D721Med (cell line): ENCODE measurements around the gene PFAS.

Source experiments
- DNase-seq: peaks from one replicate; pipeline ENCODE4 v3.0.0; 2011; ENCODE audit warnings: low spot score; ENCODE audit not compliant: insufficient read length
- FAIRE-seq: peaks from 2 replicates; lab custom pipeline; 2011; peaks lifted over from hg19 to GRCh38; lab: Jason Lieb, UNC
- TF ChIP-seq, protein P1 (sequence below): IDR thresholded peaks from 2 replicates; pipeline ENCODE4 v1.5.1; 2012; ENCODE audit warnings: mild to moderate bottlenecking, control low read depth; ENCODE audit not compliant: insufficient read depth; ENCODE audit errors: missing control alignments

Gene PFAS

DNA sequence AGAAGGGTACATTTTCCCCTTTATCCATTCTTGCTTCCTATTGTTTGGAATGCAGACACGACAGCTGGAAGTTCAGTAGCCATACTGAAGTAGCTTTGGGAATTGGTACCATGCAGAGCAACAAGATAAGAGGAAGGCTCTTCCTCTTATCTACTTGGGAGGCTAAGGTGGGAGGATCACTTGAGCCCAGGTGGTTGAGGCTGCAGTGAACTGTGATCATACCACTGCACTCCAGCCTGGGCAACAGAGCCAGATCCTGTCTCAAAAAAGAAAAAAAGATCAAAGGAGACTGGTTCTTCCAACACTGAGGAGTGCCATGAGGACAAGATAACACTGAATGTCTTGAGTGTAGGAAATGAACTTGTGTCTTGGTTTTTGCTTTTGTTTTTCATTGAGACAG lies 23.3 kb downstream of the PFAS start:
- TF ChIP-seq, protein P1, sequence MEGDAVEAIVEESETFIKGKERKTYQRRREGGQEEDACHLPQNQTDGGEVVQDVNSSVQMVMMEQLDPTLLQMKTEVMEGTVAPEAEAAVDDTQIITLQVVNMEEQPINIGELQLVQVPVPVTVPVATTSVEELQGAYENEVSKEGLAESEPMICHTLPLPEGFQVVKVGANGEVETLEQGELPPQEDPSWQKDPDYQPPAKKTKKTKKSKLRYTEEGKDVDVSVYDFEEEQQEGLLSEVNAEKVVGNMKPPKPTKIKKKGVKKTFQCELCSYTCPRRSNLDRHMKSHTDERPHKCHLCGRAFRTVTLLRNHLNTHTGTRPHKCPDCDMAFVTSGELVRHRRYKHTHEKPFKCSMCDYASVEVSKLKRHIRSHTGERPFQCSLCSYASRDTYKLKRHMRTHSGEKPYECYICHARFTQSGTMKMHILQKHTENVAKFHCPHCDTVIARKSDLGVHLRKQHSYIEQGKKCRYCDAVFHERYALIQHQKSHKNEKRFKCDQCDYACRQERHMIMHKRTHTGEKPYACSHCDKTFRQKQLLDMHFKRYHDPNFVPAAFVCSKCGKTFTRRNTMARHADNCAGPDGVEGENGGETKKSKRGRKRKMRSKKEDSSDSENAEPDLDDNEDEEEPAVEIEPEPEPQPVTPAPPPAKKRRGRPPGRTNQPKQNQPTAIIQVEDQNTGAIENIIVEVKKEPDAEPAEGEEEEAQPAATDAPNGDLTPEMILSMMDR = no peak
- FAIRE-seq (no peak), DNase-seq (no peak)

DNA sequence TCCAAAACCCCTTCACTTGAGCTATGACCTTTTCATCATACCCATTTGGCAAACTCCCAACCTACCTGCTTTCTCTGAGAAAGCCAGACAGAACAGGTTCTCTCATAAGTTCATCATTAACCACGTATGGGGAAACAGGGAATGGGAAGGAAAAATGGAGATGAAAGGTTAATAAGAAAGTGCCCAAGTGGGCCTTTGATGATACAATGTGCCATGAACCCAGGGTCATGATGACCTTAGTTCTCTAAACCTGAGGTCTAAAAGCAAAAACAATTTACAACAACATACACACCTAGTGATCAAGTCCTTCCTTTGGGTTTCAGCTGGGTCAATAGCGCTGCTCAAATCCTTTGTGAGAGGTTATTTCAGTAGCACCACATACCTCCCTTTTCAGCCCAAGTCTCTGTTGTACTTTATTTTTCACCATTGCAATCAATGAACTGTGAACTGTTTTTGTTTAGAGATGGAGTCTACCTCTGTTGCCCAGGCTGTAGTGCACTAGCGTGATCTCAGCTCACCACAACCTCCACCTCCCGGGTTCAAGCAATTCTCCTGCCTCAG lies 24.9 kb downstream of the PFAS start:
- TF ChIP-seq, protein P1 = no peak
- FAIRE-seq = no peak
- no peak for DNase-seq

DNA sequence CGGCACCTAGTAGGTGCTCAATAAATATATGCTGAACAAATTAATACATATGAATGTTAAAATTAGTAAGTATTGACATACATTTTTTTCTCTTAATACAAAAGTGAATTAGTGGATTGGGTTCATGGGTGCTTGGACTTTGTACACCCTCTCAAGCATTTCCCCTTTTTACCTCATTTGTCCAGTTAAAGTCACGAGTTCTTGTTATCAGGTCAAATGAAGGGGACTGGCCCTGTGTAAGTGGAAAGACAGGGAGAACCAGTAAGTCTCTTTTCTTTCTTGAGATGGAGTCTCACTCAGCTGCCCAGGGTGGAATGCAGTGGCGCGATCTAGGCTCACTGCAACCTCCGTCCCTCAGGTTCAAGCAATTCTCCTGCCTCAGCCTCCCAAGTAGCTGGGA lies 25.7 kb downstream of the PFAS start:
- FAIRE-seq = no peak
- TF ChIP-seq, protein P1 = no peak
- no peak for DNase-seq

DNA sequence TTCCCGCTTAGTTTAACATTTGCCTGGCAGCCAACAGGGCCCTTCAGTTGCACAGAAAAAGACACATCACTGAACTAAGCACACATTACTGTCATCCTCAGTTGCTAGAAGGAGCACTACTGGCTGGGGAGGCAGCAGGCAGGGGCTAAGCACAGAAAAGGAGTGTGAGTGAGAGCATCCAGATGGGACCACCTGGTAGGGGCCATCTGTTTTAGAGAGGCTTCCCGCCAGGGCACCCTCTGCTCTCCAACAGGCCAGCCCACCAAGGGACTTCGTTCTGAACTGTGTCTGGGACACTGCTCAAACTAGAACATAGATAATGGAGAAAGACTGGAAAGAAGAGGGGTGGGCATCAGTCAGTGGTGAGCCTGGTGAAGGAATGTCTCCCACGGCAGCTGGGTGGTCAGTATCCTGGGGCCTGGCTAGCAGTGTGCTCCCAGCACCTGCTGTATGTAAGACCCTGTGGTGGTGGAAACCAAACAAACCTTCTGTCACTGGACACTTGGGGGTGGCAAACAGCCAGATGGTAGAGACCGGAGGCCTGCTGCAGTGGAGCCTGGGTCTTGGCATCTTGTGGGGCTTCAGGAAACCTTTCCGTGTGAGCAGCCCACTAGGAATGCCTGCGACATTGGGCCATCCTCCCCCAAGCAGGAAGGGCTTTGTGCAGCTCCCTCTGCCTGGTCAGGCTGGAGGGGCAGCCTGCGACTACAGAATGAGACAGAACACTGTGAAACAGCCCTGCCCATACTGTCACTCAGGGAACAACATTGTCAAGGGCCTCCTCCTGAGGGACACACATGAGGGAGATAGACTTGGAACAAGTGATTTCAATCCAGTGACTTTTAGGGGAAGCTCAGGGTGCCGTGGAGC lies 26.6 kb downstream of the PFAS start:
- DNase-seq (no peak), FAIRE-seq (no peak)
- TF ChIP-seq, protein P1 = no peak

DNA sequence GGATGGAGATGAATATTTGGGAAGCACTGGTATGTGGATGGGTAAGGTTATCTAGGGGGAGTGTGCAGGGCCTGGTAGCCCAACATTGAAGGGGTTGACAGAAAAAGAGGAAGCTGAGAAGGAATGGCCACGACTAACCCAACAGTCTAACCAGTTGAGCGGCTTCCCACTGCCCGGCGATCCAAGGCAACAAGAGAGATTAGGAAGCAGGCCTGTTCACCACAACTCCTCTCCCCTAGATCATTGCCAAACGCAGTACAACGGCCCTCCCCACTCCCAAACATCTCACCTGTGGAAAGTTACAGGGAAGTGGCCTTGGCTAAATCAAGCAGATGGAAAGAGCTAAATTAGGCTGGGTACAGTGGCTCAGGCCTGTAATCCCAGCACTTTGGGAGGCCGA lies 28.2 kb downstream of the PFAS start:
- TF ChIP-seq, protein P1 = no peak
- FAIRE-seq = no peak
- DNase-seq = no peak

DNA sequence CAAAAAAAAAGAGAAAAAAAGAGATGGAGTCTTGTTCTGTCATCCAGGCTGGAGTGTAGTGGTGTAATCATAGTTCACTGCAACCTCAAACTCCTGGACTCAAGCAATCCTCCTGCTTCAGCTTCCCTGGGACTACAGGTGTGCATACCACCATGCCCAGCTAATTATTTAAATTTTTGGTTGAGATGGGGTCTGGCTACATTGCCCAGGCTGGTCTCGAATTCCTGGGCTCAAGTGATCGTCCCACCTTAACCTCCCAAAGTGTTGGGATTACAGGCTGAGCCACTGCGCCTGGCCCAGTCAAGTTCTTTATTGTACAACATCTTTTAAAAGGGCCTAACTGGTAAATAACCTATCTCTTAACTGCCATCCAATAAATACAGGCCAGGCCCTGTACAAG lies 33.3 kb downstream of the PFAS start:
- TF ChIP-seq, protein P1 = no peak
- no peak for FAIRE-seq
- no peak for DNase-seq

DNA sequence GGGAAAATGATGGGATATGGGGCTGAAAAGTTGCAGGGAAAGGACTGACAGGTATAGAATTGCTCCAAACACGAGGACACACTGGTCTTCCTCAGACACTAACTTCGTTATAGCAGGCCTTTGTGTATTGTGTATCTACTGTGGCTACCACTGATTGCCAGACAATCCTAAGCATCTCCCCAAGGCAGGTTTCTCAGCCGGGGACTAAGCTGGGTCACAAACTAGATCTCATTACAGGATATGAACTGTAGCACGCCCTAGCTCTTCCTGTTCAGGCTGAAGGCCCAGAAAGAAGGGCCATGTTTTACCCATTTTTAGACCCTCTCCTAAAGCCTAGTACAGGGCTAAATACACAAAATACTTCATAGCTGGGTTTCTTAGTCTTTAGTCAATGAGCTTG lies 34.3 kb downstream of the PFAS start:
- TF ChIP-seq, protein P1 = no peak
- DNase-seq (no peak), FAIRE-seq (no peak)
